ENCODE results near the gene ZNF280D.

DNA sequence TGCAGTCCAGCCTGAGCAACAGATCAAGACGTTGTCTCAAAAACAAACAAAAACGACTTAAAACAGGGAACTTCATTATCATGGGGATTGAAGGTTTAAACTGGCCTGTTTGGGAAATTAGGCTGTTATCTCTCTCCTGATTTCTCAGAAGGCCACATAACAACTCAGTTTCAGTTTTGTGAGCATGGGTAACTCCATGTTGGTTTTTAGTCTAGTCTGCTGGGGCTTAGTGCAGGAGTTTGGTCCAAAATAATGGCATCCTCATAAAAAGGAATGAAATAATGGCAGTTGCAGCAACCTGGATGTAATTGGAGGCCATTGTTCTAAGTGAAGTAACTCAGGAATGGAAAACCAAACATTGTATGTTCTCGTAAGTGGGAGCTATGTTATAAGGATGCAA is 2.3 kb upstream of the ZNF280D start:
- TF ChIP-seq CTCF (IDR thresholded peaks at IDR 0.05; ENCODE audit: low read depth, low read length) (no peak), EZH2phosphoT487 (IDR thresholded peaks at IDR 0.05; ENCODE audit: low read depth) (no peak)

Measured in OCI-LY3 (cell line).